ENCODE data around the gene KCNT2.

The KCNT2 gene

DNA sequence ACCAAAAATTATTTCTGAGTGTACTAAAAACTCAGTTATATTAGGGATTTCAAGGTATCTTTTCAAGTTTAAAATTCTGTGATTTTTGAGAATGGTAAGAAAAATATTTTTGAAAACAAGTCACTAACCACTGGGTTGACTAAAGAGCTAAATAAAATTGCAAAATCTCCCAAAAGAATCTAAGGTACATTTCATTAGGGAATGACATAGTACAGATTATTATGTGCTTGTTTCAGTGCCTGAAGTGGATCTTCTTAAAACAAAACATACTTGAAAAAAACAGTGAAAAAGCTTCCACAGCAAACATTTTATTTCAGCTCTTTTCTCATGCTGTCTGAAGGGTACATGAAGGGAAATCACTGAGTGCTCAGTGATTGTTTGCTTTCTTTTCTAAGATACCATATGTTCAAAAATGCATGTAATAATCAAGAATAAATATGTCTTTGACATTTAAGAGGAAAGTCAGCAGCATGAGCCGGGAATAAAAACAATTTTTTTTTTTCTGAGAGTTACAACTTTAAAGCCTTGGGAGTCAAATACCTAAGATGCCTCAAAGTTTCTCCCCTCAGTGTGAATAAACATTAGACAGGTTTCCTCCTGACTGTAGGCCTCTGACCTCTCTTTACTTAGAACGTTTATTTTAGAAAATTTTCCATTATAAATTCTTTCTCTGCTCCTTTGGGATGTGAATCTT lies 200.7 kb downstream of the KCNT2 start:
- H3K27ac ChIP-seq (ENCODE audit: low read depth, low read length) = no peak overlapping the region
- no peaks in the 10 kb centered on the region for H3K36me3 ChIP-seq (ENCODE audit: control insufficient read depth in 1 of 2, insufficient read depth in 2 of 2, low read length in 2 of 2)
- H3K9ac ChIP-seq (ENCODE audit: low read depth in 1 of 2, low read length in 2 of 2) = no peak overlapping the region
- no peak overlapping the region for H3K4me3 ChIP-seq (ENCODE audit: low read depth in 1 of 2, low read length in 2 of 2)
- H3K27me3 ChIP-seq (ENCODE audit: control insufficient read depth in 1 of 2, insufficient read depth in 2 of 2, low read length in 2 of 2) = no peaks in the 10 kb centered on the region
- H3K9me3 ChIP-seq (ENCODE audit: control insufficient read depth in 1 of 2, low read length in 2 of 2) = no peaks in the 10 kb centered on the region
- no peaks in the 10 kb centered on the region for H3K4me1 ChIP-seq (ENCODE audit: control insufficient read depth in 1 of 2, insufficient read depth in 2 of 2, low read length in 2 of 2)

DNA sequence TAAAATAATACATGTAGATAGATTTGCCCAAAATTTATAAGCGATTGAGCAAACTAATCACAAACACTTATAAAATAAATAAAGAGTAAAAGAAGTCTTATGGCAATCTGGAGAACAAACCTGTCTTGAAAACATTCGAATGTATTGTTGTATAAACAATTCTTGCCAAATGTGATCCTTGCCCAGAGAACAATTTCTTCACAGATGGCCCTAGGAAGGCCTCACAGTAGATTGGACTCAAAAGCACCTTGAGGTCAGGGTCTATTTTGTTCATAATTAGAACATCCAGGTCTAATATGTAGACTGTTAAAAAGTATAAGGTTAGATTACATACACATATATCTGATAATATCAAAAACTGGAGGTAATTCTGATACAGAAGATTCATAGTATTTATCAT lies 202.4 kb downstream of the KCNT2 start:
- Histone ChIP-seq H3K4me3 (ENCODE audit: low read depth in 1 of 2, low read length in 2 of 2) (no peak overlapping the region), H3K27me3 (ENCODE audit: control insufficient read depth in 1 of 2, insufficient read depth in 2 of 2, low read length in 2 of 2) (no peaks in the 10 kb centered on the region), H3K27ac (ENCODE audit: low read depth, low read length) (no peak overlapping the region), H3K9me3 (ENCODE audit: control insufficient read depth in 1 of 2, low read length in 2 of 2) (no peaks in the 10 kb centered on the region), H3K4me1 (ENCODE audit: control insufficient read depth in 1 of 2, insufficient read depth in 2 of 2, low read length in 2 of 2) (no peaks in the 10 kb centered on the region), H3K9ac (ENCODE audit: low read depth in 1 of 2, low read length in 2 of 2) (no peak overlapping the region), H3K36me3 (ENCODE audit: control insufficient read depth in 1 of 2, insufficient read depth in 2 of 2, low read length in 2 of 2) (no peaks in the 10 kb centered on the region)

- H3K36me3 ChIP-seq (ENCODE audit: control insufficient read depth in 1 of 2, insufficient read depth in 2 of 2, low read length in 2 of 2) = no peaks in the 10 kb centered on the region
- no peak overlapping the region for H3K27ac ChIP-seq (ENCODE audit: low read depth, low read length)
- no peaks in the 10 kb centered on the region for H3K27me3 ChIP-seq (ENCODE audit: control insufficient read depth in 1 of 2, insufficient read depth in 2 of 2, low read length in 2 of 2)
- no peak overlapping the region for H3K9ac ChIP-seq (ENCODE audit: low read depth in 1 of 2, low read length in 2 of 2)
- H3K4me3 ChIP-seq (ENCODE audit: low read depth in 1 of 2, low read length in 2 of 2) = no peak overlapping the region
- H3K4me1 ChIP-seq (ENCODE audit: control insufficient read depth in 1 of 2, insufficient read depth in 2 of 2, low read length in 2 of 2) = no peaks in the 10 kb centered on the region
- H3K9me3 ChIP-seq (ENCODE audit: control insufficient read depth in 1 of 2, low read length in 2 of 2) = no peaks in the 10 kb centered on the region
Observed at GRCh38 chr1:196403803-196404690, 204.2 kb downstream of the KCNT2 start.

- Histone ChIP-seq H3K4me3 (ENCODE audit: low read depth in 1 of 2, low read length in 2 of 2) (no peak overlapping the region), H3K9me3 (ENCODE audit: control insufficient read depth in 1 of 2, low read length in 2 of 2) (no peaks in the 10 kb centered on the region), H3K4me1 (ENCODE audit: control insufficient read depth in 1 of 2, insufficient read depth in 2 of 2, low read length in 2 of 2) (no peaks in the 10 kb centered on the region), H3K36me3 (ENCODE audit: control insufficient read depth in 1 of 2, insufficient read depth in 2 of 2, low read length in 2 of 2) (no peaks in the 10 kb centered on the region), H3K9ac (ENCODE audit: low read depth in 1 of 2, low read length in 2 of 2) (no peak overlapping the region), H3K27me3 (ENCODE audit: control insufficient read depth in 1 of 2, insufficient read depth in 2 of 2, low read length in 2 of 2) (no peaks in the 10 kb centered on the region), H3K27ac (ENCODE audit: low read depth, low read length) (no peak overlapping the region)
Observed at GRCh38 chr1:196401891-196402290, 206.3 kb downstream of the KCNT2 start.

- no peak overlapping the region for H3K9ac ChIP-seq (ENCODE audit: low read depth in 1 of 2, low read length in 2 of 2)
- H3K4me3 ChIP-seq (ENCODE audit: low read depth in 1 of 2, low read length in 2 of 2) = no peak overlapping the region
- no peaks in the 10 kb centered on the region for H3K36me3 ChIP-seq (ENCODE audit: control insufficient read depth in 1 of 2, insufficient read depth in 2 of 2, low read length in 2 of 2)
- H3K9me3 ChIP-seq (ENCODE audit: control insufficient read depth in 1 of 2, low read length in 2 of 2) = no peaks in the 10 kb centered on the region
- no peaks in the 10 kb centered on the region for H3K27me3 ChIP-seq (ENCODE audit: control insufficient read depth in 1 of 2, insufficient read depth in 2 of 2, low read length in 2 of 2)
- no peak overlapping the region for H3K27ac ChIP-seq (ENCODE audit: low read depth, low read length)
- H3K4me1 ChIP-seq (ENCODE audit: control insufficient read depth in 1 of 2, insufficient read depth in 2 of 2, low read length in 2 of 2) = no peaks in the 10 kb centered on the region
Observed at GRCh38 chr1:196401452-196401833, 206.8 kb downstream of the KCNT2 start.

DNA sequence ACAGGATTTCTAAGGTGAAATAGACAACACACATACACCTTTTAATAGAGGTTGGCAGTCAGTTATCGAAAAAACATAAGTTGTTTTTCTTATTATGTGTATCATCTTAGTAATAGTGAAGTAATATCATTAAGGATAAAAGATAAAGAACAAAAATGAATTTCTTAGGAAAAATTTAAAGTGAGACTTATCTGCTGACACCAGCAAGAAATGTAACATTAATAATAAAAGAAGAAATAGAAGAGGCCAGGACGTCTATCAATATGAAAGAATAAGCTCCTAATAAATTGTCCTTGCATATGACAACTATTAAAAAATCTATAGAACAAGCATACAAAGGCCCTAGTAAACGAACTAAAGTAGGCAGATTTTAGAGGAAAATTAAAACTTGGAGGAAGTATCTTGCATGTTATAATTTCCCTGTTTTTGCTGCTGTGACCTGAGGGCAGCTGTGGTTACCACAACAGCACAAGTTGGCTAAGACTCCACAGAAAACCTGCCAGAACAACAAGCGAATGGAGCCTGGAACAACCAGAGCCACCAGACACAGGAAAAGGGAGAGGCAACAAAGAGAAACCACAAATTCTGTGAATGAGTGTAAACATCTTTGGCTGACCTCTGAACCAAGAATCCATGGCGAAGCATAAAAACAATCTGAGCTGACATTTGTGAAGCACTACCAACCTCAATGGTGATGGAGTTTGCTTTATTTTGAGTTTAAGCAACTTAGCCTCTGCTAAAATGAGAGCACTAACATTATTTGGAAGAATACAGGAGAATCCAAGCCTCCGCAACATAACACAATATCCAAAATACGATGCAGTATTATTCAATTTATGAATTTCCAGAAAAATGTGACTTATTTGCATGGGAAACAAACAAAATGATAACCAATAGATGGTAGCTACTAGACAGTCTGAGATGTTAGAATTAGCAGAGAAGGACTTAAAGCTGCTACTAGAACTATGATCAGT lies 207.5 kb downstream of the KCNT2 start:
- H3K27ac ChIP-seq (ENCODE audit: low read depth, low read length) = no peak overlapping the region
- H3K4me1 ChIP-seq (ENCODE audit: control insufficient read depth in 1 of 2, insufficient read depth in 2 of 2, low read length in 2 of 2) = no peaks in the 10 kb centered on the region
- H3K4me3 ChIP-seq (ENCODE audit: low read depth in 1 of 2, low read length in 2 of 2) = no peak overlapping the region
- no peaks in the 10 kb centered on the region for H3K27me3 ChIP-seq (ENCODE audit: control insufficient read depth in 1 of 2, insufficient read depth in 2 of 2, low read length in 2 of 2)
- no peaks in the 10 kb centered on the region for H3K9me3 ChIP-seq (ENCODE audit: control insufficient read depth in 1 of 2, low read length in 2 of 2)
- H3K9ac ChIP-seq (ENCODE audit: low read depth in 1 of 2, low read length in 2 of 2) = no peak overlapping the region
- no peaks in the 10 kb centered on the region for H3K36me3 ChIP-seq (ENCODE audit: control insufficient read depth in 1 of 2, insufficient read depth in 2 of 2, low read length in 2 of 2)

- Histone ChIP-seq H3K4me1 (ENCODE audit: control insufficient read depth in 1 of 2, insufficient read depth in 2 of 2, low read length in 2 of 2) (no peaks in the 10 kb centered on the region), H3K27me3 (ENCODE audit: control insufficient read depth in 1 of 2, insufficient read depth in 2 of 2, low read length in 2 of 2) (no peaks in the 10 kb centered on the region), H3K9ac (ENCODE audit: low read depth in 1 of 2, low read length in 2 of 2) (no peak overlapping the region), H3K9me3 (ENCODE audit: control insufficient read depth in 1 of 2, low read length in 2 of 2) (no peaks in the 10 kb centered on the region), H3K36me3 (ENCODE audit: control insufficient read depth in 1 of 2, insufficient read depth in 2 of 2, low read length in 2 of 2) (no peaks in the 10 kb centered on the region), H3K4me3 (ENCODE audit: low read depth in 1 of 2, low read length in 2 of 2) (no peak overlapping the region), H3K27ac (ENCODE audit: low read depth, low read length) (no peak overlapping the region)
Observed at GRCh38 chr1:196399713-196400112, 208.5 kb downstream of the KCNT2 start.

- Histone ChIP-seq H3K36me3 (ENCODE audit: control insufficient read depth in 1 of 2, insufficient read depth in 2 of 2, low read length in 2 of 2) (no peaks in the 10 kb centered on the region), H3K27ac (ENCODE audit: low read depth, low read length) (no peak overlapping the region), H3K4me3 (ENCODE audit: low read depth in 1 of 2, low read length in 2 of 2) (no peak overlapping the region), H3K9ac (ENCODE audit: low read depth in 1 of 2, low read length in 2 of 2) (no peak overlapping the region), H3K27me3 (ENCODE audit: control insufficient read depth in 1 of 2, insufficient read depth in 2 of 2, low read length in 2 of 2) (no peaks in the 10 kb centered on the region), H3K4me1 (ENCODE audit: control insufficient read depth in 1 of 2, insufficient read depth in 2 of 2, low read length in 2 of 2) (no peaks in the 10 kb centered on the region), H3K9me3 (ENCODE audit: control insufficient read depth in 1 of 2, low read length in 2 of 2) (no peaks in the 10 kb centered on the region)
Observed at GRCh38 chr1:196393742-196394141, 214.5 kb downstream of the KCNT2 start.

- no peak overlapping the region for H3K9ac ChIP-seq (ENCODE audit: low read depth in 1 of 2, low read length in 2 of 2)
- no peaks in the 10 kb centered on the region for H3K27me3 ChIP-seq (ENCODE audit: control insufficient read depth in 1 of 2, insufficient read depth in 2 of 2, low read length in 2 of 2)
- no peak overlapping the region for H3K27ac ChIP-seq (ENCODE audit: low read depth, low read length)
- no peaks in the 10 kb centered on the region for H3K36me3 ChIP-seq (ENCODE audit: control insufficient read depth in 1 of 2, insufficient read depth in 2 of 2, low read length in 2 of 2)
- H3K4me1 ChIP-seq (ENCODE audit: control insufficient read depth in 1 of 2, insufficient read depth in 2 of 2, low read length in 2 of 2) = no peaks in the 10 kb centered on the region
- H3K4me3 ChIP-seq (ENCODE audit: low read depth in 1 of 2, low read length in 2 of 2) = no peak overlapping the region
- no peaks in the 10 kb centered on the region for H3K9me3 ChIP-seq (ENCODE audit: control insufficient read depth in 1 of 2, low read length in 2 of 2)
Observed at GRCh38 chr1:196393282-196393681, 215.0 kb downstream of the KCNT2 start.

DNA sequence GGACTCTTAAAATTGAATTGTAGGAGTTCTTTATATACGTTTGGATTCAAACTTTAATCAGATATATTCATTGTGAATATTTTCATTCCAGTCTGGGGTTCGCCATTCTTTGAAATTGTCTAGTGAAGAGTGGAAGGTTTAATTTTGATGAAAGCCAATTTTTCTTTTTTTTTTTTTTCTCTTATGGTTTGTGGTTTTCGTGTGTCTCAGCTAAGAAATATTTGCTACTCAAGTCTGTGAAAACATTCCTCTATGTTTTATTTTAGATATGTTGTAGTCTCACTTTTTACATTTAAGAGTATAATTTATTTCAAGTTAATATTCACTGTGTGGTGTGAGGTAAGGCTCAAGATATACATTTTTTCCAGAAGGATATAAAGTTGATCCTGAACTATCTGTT lies 220.5 kb downstream of the KCNT2 start:
- Histone ChIP-seq H3K9ac (ENCODE audit: low read depth in 1 of 2, low read length in 2 of 2) (no peak overlapping the region), H3K27ac (ENCODE audit: low read depth, low read length) (no peak overlapping the region), H3K4me3 (ENCODE audit: low read depth in 1 of 2, low read length in 2 of 2) (no peak overlapping the region), H3K36me3 (ENCODE audit: control insufficient read depth in 1 of 2, insufficient read depth in 2 of 2, low read length in 2 of 2) (no peaks in the 10 kb centered on the region), H3K4me1 (ENCODE audit: control insufficient read depth in 1 of 2, insufficient read depth in 2 of 2, low read length in 2 of 2) (no peaks in the 10 kb centered on the region), H3K9me3 (ENCODE audit: control insufficient read depth in 1 of 2, low read length in 2 of 2) (no peaks in the 10 kb centered on the region), H3K27me3 (ENCODE audit: control insufficient read depth in 1 of 2, insufficient read depth in 2 of 2, low read length in 2 of 2) (no peaks in the 10 kb centered on the region)
